Activated T-cell treated with anti-CD3 and anti-CD28 coated beads, Interleukin-2, amount 50 U/mL, for 24 hours (primary cell): ENCODE measurements around the gene CCNF.
A peak's percentile ranks its signal among the peaks of the same experiment; 100 is the strongest.

Source experiments
- DNase-seq: peaks from one replicate; pipeline ENCODE4 v3.0.0-alpha.2; 2020
- H3K27ac Mint-ChIP-seq: 2 replicates; pipeline ENCODE4 v1.8.0; 2020; ENCODE audit warnings: mild to moderate bottlenecking, mixed read lengths
- H3K27me3 Mint-ChIP-seq: 2 replicates; pipeline ENCODE4 v1.8.0; 2020; ENCODE audit warnings: mixed read lengths
- H3K36me3 Mint-ChIP-seq: 2 replicates; pipeline ENCODE4 v1.8.0; 2020; ENCODE audit warnings: low read depth, mixed read lengths
- H3K4me1 Mint-ChIP-seq: 2 replicates; pipeline ENCODE4 v1.8.0; 2020; ENCODE audit warnings: low read depth, mixed read lengths
- H3K4me3 Mint-ChIP-seq: 2 replicates; pipeline ENCODE4 v1.8.0; 2020; ENCODE audit warnings: mild to moderate bottlenecking, moderate library complexity, mixed read lengths
- H3K9me3 Mint-ChIP-seq: 2 replicates; pipeline ENCODE4 v1.8.0; 2020; ENCODE audit warnings: mixed read lengths

The CCNF gene

DNA sequence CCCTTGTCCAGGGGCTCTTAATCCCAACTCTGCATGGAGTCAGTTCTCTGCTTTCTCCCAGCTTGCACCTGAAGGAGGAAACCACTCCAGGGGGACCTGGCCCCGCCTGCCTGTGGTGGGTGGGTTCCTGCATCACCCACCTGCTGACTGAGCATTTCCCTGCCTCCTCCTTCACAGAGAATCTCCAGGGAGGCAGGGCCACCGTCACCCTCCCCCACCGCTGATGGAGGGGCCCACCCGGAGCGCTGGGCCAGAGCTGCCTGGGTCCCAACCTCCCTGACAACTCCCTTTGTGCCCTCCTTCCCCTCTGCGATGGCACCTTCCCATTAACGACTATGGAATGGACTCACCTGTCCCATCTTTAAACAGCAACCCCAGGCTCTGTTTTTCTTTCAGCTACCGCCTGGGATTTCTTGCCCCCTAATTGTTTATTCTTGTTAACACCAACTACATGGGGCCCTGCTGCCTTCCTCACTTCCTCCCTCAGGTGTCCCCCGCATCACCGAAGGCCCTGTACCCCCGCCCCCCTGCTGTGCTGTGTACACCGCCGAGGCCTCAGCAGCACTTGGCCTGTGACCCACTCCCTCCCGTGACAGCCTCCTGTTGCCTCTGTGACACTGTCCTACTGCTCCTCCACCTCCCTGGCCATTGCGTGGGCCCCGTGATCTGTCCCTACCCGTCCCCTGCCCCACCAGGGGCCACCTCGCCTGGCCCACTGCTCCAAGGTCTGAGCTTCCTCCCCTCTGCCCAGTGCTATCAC, 29.8 kb downstream of the CCNF start:
- DNase-seq, result no peak
- Mint-ChIP-seq H3K36me3 (peaks cover 64% of the 10 kb centered on the region), H3K9me3 (no peaks in the 10 kb centered on the region), H3K27ac (peak overlapping the region; percentile 85), H3K27me3 (no peaks in the 10 kb centered on the region), H3K4me1 (peaks cover 14% of the 10 kb centered on the region), H3K4me3 (peak overlapping the region; percentile 81)

DNA sequence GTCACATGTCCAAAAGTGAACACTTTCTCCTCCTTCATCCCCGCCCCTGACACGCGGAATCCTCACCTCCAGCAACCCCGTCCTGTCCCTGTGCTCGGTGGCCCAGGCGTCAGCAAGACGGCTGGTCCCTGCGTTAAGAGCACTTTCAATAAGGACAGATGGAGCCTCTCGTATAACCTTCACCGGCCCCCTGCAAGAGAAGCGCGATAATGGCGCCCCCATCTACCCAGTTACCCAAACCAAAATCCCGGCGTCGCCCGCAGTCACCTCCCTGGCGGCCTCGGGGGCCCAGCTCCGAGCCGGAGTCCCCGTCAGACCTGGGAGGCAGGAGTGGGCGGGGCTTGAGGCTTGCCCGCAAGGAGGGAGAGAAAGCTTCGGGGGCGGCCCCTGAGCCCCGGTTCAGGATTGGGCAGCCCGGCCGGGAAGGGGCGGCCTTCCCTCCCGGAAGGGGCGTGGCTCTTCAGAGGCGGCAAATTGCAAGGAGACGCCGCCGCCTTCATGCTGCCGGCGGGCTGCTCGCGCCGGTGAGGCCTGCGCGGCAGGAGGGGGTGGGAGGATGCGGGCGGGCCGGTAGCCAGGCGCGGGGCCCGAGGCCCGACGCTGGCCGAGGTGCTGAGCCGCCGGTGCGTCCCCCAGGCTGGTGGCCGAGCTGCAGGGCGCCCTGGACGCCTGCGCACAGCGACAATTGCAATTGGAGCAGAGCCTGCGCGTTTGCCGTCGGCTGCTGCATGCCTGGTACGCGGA, 30.6 kb downstream of the CCNF start, which contains the start of gene TEDC2:
Gene TEDC2 (plus strand): TSS at position 463 of the 744 bp plus-strand sequence. CDS start 36 bp downstream, at position 499.
- DNase-seq, result peak; percentile 97
- H3K27ac Mint-ChIP-seq, result peak within 1 kb of the TSS; percentile 85
- H3K27me3 Mint-ChIP-seq, result no peaks in the 10 kb centered on the region
- H3K4me1 Mint-ChIP-seq, result peaks cover 14% of the 10 kb centered on the region
- peak within 1 kb of the TSS; percentile 81 for H3K4me3 Mint-ChIP-seq
- peaks cover 57% of the 10 kb centered on the region for H3K36me3 Mint-ChIP-seq
- no peaks in the 10 kb centered on the region for H3K9me3 Mint-ChIP-seq

DNA sequence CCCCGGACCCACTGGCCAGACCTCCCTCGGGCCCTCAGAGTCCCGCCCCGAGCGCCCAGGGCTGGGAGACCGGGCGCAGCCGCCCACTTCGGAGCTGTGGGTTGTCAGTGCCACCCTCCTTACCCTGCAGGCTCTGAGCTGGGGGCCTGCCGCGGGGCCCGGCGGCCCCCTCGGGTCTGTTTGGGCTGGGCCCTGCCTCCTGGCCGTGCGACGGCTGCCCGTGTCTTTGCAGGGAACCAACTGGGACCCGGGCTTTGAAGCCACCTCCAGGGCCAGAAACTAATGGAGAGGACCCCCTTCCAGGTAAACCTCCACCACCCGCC, 31.1 kb downstream of the CCNF start:
- Mint-ChIP-seq H3K27me3 (no peaks in the 10 kb centered on the region), H3K4me3 (peak overlapping the region; percentile 81)
- no peak for DNase-seq

DNA sequence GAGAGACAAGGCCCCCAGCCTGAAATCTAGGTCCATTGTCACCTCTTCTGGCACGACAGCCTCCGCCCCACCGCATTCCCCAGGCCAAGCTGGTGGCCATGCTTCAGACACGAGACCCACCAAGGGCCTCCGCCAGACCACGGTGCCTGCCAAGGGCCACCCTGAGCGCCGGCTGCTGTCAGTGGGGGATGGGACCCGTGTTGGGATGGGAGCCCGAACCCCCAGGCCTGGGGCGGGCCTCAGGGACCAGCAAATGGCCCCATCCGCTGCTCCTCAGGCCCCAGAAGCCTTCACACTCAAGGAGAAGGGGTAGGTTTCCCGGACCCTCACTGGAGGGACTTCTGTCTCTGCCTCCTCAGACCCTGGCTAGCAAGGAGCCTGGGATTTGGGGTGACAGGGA, 31.7 kb downstream of the CCNF start:
- H3K27ac Mint-ChIP-seq, result no peak overlapping the region
- no peaks in the 10 kb centered on the region for H3K27me3 Mint-ChIP-seq
- H3K4me1 Mint-ChIP-seq, result peaks cover 14% of the 10 kb centered on the region
- H3K36me3 Mint-ChIP-seq, result peaks cover 47% of the 10 kb centered on the region
- DNase-seq, result no peak
- peak overlapping the region; percentile 81 for H3K4me3 Mint-ChIP-seq
- no peaks in the 10 kb centered on the region for H3K9me3 Mint-ChIP-seq

More for the DNA sequence above, 31.1 kb downstream of the CCNF start:
- no peaks in the 10 kb centered on the region for H3K9me3 Mint-ChIP-seq
- no peak overlapping the region for H3K27ac Mint-ChIP-seq
- peaks cover 53% of the 10 kb centered on the region for H3K36me3 Mint-ChIP-seq
- peaks cover 14% of the 10 kb centered on the region for H3K4me1 Mint-ChIP-seq

DNA sequence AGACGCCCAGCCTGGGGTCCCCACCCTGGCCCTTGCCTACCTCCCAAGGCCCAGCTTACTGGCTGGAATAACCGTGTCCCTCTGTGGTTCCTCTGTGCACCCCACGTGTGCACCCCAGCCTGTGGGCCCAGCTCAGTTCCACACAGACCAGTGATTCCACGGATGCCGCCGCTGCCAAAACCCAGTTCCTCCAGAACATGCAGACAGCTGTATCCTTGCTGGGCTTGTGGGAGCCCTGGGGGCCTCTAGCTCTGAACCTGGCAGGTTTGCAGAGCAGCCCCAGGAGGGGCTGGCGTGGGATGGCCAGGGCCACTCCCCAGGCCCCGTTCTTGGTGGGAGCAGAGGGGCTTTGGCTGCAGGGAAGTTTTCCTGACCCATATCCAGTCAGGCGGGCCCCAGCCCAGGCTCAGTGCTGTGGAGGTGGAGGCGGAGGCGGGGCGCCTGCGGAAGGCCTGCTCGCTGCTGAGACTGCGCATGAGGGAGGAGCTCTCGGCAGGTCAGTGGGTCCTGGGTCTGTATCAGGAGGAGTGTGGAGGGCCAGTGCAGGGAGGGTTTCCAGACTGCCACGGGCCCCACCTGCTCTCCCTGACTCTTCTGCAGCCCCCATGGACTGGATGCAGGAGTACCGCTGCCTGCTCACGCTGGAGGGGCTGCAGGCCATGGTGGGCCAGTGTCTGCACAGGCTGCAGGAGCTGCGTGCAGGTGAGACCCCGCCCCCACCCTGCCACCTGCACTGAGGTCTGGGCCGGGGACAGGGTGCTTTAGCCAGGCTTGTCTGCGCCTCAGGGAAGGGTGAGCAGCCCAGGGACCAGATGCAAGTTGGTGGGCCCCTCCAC, 33.0 kb downstream of the CCNF start:
- no peaks in the 10 kb centered on the region for H3K9me3 Mint-ChIP-seq
- H3K36me3 Mint-ChIP-seq, result peaks cover 34% of the 10 kb centered on the region
- peaks cover 6% of the 10 kb centered on the region for H3K27me3 Mint-ChIP-seq
- no peak for DNase-seq
- no peak overlapping the region for H3K4me3 Mint-ChIP-seq
- H3K27ac Mint-ChIP-seq, result no peak overlapping the region
- H3K4me1 Mint-ChIP-seq, result peaks cover 17% of the 10 kb centered on the region

DNA sequence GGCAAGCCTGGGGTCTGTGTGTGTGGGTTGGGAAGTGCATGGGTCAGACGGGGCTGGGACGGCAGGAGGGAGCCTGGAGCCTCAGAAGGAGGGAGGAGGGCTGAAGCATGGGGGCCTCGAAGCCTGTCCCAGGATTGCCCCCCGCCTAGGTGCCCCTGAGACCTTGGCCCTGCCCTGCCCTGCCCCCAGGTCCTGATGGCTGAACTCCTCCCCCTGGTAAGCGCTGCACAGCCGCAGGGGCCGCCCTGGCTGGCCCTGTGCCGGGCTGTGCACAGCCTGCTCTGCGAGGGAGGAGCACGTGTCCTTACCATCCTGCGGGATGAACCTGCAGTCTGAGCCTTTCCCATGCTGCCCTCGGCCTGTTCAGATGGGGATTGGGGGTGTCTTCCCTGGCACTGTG, 35.1 kb downstream of the CCNF start:
- H3K4me1 Mint-ChIP-seq, result peaks cover 20% of the 10 kb centered on the region
- peak overlapping the region; percentile 40 for H3K27ac Mint-ChIP-seq
- H3K4me3 Mint-ChIP-seq, result no peak overlapping the region

DNA sequence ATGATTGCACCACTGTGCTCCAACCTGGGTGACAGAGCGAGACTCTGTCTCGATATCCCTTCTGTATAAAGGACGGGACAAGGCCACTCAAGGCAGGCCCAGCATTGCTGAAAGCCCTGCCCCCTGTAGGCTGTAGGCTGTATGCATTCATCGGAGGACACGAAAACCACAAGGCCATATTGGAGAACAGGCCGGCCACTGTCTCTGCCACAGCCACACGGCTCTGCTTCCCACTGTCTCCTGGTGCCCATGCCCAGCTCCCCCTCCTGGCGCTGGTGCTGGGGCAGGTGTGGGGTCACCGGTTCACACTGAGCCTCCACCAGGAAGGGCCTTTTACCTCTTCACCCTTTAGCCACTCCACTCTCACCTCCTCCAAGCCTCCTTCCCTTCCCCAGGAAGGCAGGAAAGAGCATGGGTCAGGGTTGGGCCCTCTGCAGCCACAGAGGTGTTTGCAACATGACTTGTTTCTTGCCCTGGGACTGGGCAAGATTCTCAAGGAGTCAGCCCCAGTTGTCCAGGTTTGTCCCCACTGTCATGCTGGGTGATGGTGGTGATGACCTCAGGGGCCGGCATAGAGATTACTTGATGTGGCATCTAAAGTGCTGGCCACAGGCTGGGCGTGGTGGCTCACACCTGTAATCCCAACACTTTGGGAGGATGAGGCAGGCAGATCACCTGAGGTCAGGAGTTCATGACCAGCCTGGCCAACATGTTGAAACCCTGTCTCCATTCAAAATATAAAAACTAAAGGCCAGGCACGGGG, 36.6 kb downstream of the CCNF start:
- Mint-ChIP-seq H3K36me3 (peaks cover 18% of the 10 kb centered on the region), H3K27me3 (peaks cover 34% of the 10 kb centered on the region), H3K27ac (no peak overlapping the region), H3K9me3 (no peaks in the 10 kb centered on the region), H3K4me1 (peaks cover 12% of the 10 kb centered on the region), H3K4me3 (no peak overlapping the region)
- no peak for DNase-seq

More for the DNA sequence above, 35.1 kb downstream of the CCNF start:
- Mint-ChIP-seq H3K27me3 (peaks cover 20% of the 10 kb centered on the region), H3K9me3 (no peaks in the 10 kb centered on the region), H3K36me3 (peaks cover 21% of the 10 kb centered on the region)
- no peak for DNase-seq

DNA sequence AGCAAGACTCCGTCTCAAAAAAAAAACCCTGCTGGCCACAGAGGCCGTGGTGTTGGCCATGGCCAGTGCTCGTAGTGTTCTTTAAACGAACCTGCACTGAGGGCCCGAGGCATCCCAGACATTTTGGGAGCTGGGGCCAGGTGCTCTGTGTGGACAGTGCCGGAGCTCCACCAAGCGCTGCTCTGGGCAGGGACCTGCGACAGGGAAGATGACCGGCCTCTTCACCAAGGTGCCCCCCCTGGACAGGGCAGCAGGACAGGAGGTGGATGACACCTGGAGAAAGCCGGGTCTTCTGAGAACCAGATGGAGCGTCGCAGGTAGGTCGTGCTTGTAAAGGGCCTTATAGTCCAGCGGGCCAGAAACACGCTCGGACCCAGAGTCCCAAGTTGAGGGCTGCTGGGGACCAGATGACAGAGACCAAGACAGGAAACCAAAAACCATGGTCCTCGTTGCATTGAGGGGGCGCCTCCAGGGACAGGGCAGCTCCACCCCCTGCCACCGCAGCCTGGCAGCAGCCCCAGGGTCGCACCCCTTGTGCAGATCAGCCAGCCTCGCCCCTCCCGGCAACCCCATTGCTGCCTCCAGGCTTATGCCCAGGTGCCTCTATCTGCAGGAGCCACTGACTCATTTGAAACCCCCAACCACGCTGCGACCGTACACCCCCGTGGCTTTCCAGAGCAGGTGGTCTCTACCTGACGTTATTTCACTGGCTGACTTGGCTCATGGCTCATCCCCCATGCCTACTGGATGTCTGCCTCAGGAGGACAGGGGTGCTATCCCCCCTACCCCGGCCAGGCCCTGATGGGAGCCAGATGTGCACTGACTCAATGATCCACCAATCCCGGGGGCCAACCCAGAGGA, 37.6 kb downstream of the CCNF start:
- H3K36me3 Mint-ChIP-seq, result peaks cover 12% of the 10 kb centered on the region
- peaks cover 14% of the 10 kb centered on the region for H3K4me1 Mint-ChIP-seq
- peak; percentile 46 for DNase-seq
- peaks cover 34% of the 10 kb centered on the region for H3K27me3 Mint-ChIP-seq
- no peak overlapping the region for H3K4me3 Mint-ChIP-seq
- H3K9me3 Mint-ChIP-seq, result no peaks in the 10 kb centered on the region
- peak overlapping the region; percentile 22 for H3K27ac Mint-ChIP-seq

DNA sequence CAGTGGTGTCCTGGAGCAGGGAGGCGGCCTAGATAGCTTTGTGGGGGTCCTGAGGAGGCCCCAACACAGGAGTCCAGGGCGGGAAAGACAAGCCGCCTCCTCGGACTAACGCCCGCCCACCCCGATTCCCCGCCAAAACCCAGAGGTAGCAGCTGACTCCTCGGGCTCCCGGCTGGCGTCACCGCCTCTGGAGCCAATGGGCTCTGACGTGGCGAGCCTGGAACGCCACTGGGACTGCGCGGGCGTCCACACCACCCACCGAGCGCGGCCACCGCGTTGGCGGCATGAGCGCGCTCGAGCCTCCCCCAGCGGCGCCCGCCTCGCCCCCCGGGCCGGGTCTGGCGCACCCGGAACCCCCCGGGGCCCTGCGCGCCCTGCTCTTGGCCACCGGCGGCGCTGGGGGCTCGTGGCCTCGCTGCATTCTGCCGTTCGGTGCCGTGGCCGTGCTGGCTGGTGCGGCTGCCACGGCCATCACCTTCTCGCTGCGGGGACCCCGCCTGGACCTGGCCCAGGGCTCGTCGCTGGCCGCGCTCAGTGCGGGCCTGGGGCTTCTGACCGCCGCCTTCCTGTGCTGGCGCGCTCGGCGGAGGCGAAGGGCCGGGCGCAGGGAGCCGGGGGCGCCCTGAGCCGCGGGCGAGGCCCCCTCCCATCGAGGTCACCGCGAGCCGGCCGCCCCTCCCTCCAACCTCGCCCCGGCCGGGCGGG, 38.4 kb downstream of the CCNF start:
- Mint-ChIP-seq H3K27me3 (peaks cover 36% of the 10 kb centered on the region), H3K4me1 (peaks cover 16% of the 10 kb centered on the region), H3K4me3 (no peak overlapping the region), H3K36me3 (peaks cover 4% of the 10 kb centered on the region), H3K27ac (no peak overlapping the region), H3K9me3 (no peaks in the 10 kb centered on the region)
- DNase-seq, result peak; percentile 53

DNA sequence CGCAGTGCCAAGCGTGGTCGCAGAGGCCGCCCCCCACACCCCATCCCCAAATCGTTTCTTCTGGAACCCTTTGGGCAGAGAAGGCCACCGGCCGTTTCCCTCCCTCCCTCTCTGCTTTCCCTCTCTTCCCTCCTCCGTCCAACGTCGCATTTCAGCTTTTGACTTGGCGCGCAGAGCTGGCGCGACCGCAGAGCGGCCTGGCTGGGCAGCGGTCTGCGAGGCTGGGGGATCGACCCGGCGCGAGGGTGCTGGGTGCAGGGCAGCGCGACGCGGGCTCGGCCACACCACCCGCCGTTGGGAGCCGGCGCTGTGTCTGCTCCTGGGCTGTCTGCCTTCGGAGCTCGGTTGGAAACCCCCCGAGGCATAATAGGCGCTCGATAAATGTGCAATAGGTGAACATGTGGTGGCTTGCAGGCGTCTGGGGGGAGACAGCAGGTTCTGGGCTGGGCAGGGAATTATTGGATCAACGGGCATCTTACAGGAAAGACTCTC, 39.0 kb downstream of the CCNF start:
- Mint-ChIP-seq H3K4me3 (peak overlapping the region; percentile 25), H3K36me3 (peaks cover 2% of the 10 kb centered on the region), H3K27me3 (peaks cover 42% of the 10 kb centered on the region), H3K27ac (peak overlapping the region; percentile 26), H3K9me3 (no peaks in the 10 kb centered on the region), H3K4me1 (peaks cover 20% of the 10 kb centered on the region)
- peak; percentile 45 for DNase-seq

DNA sequence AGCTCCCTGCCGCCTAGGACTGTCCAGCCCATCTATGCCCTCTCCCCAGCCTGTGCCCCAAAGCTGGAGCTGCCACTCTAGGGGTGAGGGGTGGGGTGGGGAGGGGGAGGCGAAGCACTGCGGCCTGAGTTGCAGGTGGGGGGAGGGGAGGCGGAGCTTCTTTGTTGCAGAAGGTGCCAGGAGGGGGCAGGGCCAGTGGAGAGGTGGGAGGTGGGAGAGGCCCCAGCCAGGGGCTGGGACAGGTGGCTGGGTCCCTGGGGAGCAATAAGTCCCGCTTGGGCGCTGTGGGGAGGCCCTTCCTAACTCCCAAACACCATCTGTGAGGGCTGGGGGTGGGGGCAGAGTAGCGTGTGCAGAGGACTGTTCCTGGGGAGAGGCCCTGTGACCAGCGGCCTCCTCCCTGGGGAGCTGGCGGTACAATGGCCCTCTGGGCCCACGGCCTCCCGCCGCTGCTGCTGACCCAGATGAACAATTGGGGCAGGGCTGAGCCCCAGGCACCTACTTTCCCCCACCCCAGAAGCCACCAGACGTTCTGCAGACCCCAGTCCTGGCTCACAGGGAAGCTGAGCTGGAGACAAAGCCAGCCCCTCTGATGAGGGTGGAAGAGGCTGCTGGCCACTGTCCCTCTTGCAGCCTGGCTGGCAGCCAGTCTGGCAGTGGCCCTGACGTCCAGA, 39.6 kb downstream of the CCNF start:
- Mint-ChIP-seq H3K4me1 (peaks cover 22% of the 10 kb centered on the region), H3K36me3 (no peaks in the 10 kb centered on the region), H3K27ac (peak overlapping the region; percentile 26), H3K27me3 (peaks cover 44% of the 10 kb centered on the region), H3K9me3 (no peaks in the 10 kb centered on the region), H3K4me3 (peak overlapping the region; percentile 25)
- DNase-seq, result peak; percentile 42
